Aorta (tissue), 5 donors: ENCODE measurements around the gene IGSF22. TPM values are rescaled to one million over a fixed set of nuclear protein-coding genes. Genes with fewer than 3 reads are reported as not detected.

Source experiments
- ATAC-seq: fragments of 200-7000 bp; cut with Tn5 transposase; one replicate; pipeline ENCODE4 v1.9.1; 2022; ENCODE audit warnings: moderate library complexity; ENCODE audit not compliant: low FRiP score
- DNase-seq, 2 donors: peaks; one replicate each; pipeline ENCODE4 v3.0.0-alpha.2; 2020
- H3K27ac ChIP-seq, 2 donors: one replicate each; pipeline ENCODE4 v1.5.1; 2013; ENCODE audit warnings: low read length in 2 of 2, mild to moderate bottlenecking in 2 of 2, moderate library complexity in 2 of 2, control low read depth in 1 of 2, inconsistent platforms in 1 of 2, low read depth in 1 of 2
- H3K27me3 ChIP-seq, 2 donors: one replicate each; pipeline ENCODE4 v1.6.1; 2013; ENCODE audit warnings: control low read depth in 1 of 2, low read length in 1 of 2, mild to moderate bottlenecking in 1 of 2, moderate library complexity in 1 of 2; ENCODE audit not compliant: insufficient read depth in 2 of 2, control insufficient read depth in 1 of 2
- H3K36me3 ChIP-seq, 2 donors: one replicate each; pipeline ENCODE4 v1.6.1; 2013; ENCODE audit warnings: control low read depth in 1 of 2, low read length in 1 of 2, mild to moderate bottlenecking in 1 of 2; ENCODE audit not compliant: insufficient read depth in 2 of 2, control insufficient read depth in 1 of 2
- H3K4me1 ChIP-seq, 2 donors: one replicate each; pipeline ENCODE4 v1.6.1; 2013; ENCODE audit warnings: low read length in 2 of 2, control low read depth in 1 of 2, mild to moderate bottlenecking in 1 of 2, moderate library complexity in 1 of 2; ENCODE audit not compliant: insufficient read depth in 2 of 2, control insufficient read depth in 1 of 2
- H3K4me3 ChIP-seq, 2 donors: one replicate each; pipeline ENCODE4 v1.5.1; 2013; ENCODE audit warnings: low read length in 2 of 2, control low read depth in 1 of 2, mild to moderate bottlenecking in 1 of 2
- H3K9me3 ChIP-seq: one replicate; pipeline ENCODE4 v1.6.1; 2013; ENCODE audit warnings: mild to moderate bottlenecking, low read length; ENCODE audit not compliant: control insufficient read depth
- WGBS, 2 donors: extraction: QIAGEN DNeasy Blood & Tissue Kit; methylation state at CpG; one replicate each; pipeline ENCODE4 v1.1.7; 2013; 5-methylcytosine and 5-hydroxymethylcytosine counted together
- intact Hi-C, 2 donors: fragments of 100-400 bp; cut with DNase I; formaldehyde crosslinking; loops; one replicate each; pipeline versions ENCODE4 v1.14.2 to v1.15.0; 2022
- polyA plus RNA-seq, 2 donors: library from polyadenylated mRNA; stranded (reverse); fragments of 200-250 nt; gene quantifications; one replicate each; pipeline ENCODE4 v1.2.3, GENCODE V29; 2013
- total RNA-seq, 2 donors: library from RNA; stranded (reverse); fragmentation: NEBNext Ultra II Directional; extraction: Animal tissue kit (Norgen Biotek cat#: 25700); gene quantifications; one replicate each; pipeline ENCODE4 v1.2.1, GENCODE V29; 2021
- donor health status: healthy with polysubstance abuse.
- donor health status: Bipolar disorder and iron deficiency.
- donor health status: DM: no; HTN: no; CAD: no.
- donor health status: DM: no; HTN: no; CAD: no.
- donor health status: DM: yes; HTN: yes; CAD: no.

IGSF22 gene
- total and polyA plus RNA-seq, 4 donors: 0.30 to 0.58 TPM; not detected in 2

DNA sequence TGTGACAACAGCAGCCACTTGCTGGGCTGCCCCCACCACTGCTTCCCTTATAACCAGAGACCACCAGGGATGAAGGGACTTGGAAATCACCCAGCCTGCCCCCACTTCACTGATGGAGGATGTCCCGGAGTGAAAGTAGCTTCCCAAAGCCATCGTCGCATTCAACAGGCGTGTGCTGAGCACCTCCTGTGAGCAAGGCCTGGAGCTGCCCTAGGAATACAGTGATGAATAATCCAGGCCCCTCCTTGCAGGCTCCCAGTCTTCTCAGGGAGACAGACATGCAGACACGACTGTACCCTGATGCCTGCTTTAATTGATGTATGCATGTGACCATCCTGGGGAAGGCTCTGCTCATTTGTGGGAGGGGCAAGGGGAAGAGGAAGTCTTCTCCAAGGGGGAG is 43.0 kb upstream of the IGSF22 start:
- ATAC-seq (no peak), DNase-seq (no peak)
- no peak overlapping the region for H3K4me3 ChIP-seq
- no peak overlapping the region for H3K27ac ChIP-seq
- no peaks in the 10 kb centered on the region for H3K4me1 ChIP-seq
- WGBS, 2 donors: 66 to 72% methylated on average over 5 of the region's 5 CpGs
- no peaks in the 10 kb centered on the region for H3K36me3 ChIP-seq
- no peaks in the 10 kb centered on the region for H3K9me3 ChIP-seq
- intact Hi-C loops: no loop called here
- no peaks in the 10 kb centered on the region for H3K27me3 ChIP-seq

GRCh38 chr11:18768472-18768901 is 42.5 kb upstream of the IGSF22 start:
- H3K4me1 ChIP-seq: no peaks in the 10 kb centered on the region
- ATAC-seq (peak; percentile 23), DNase-seq (no peak)
- no peak overlapping the region for H3K27ac ChIP-seq
- no peak overlapping the region for H3K4me3 ChIP-seq
- no peaks in the 10 kb centered on the region for H3K36me3 ChIP-seq
- H3K27me3 ChIP-seq: no peaks in the 10 kb centered on the region
- WGBS, 2 donors: 9 to 11% methylated on average over 4 of the region's 4 CpGs
- no peaks in the 10 kb centered on the region for H3K9me3 ChIP-seq
- intact Hi-C loops: no loop called here

DNA sequence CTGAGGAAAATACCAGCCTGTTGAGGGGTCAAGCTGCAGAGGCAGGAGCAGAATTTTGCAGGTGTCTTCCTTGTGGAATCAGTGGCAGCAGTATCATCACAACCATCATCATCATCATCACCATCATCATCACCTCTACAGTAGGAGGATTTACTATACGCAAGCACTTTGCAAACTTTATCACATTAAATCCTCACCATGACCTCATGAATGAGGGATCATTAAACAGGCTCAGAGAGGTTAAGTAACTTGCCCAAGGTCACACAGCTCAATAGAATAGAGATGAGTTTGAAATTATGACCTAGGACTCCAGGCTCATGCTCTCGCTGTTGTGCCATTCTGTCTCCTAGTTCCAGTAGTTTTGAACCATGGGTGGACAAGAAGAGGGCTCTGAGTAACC is 40.0 kb upstream of the IGSF22 start:
- no peak for ATAC-seq
- WGBS, 2 donors: 93% methylated on average over 2 of the region's 2 CpGs
- Histone ChIP-seq H3K4me1 (no peaks in the 10 kb centered on the region), H3K27me3 (no peaks in the 10 kb centered on the region), H3K36me3 (no peaks in the 10 kb centered on the region), H3K4me3 (no peak overlapping the region), H3K27ac (no peak overlapping the region), H3K9me3 (no peaks in the 10 kb centered on the region)
- no peak for DNase-seq
- intact Hi-C loops: no loop called here

- Histone ChIP-seq H3K27ac (no peak overlapping the region), H3K9me3 (no peaks in the 10 kb centered on the region), H3K4me1 (no peaks in the 10 kb centered on the region), H3K36me3 (no peaks in the 10 kb centered on the region), H3K27me3 (no peaks in the 10 kb centered on the region), H3K4me3 (no peak overlapping the region)
- 66 to 69% methylated on average over 6 of the region's 6 CpGs for WGBS, 2 donors
- DNase-seq (no peak), ATAC-seq (no peak)
- intact Hi-C loops: no loop called here
These were observed 39.6 kb upstream of the IGSF22 start for GRCh38 chr11:18765554-18765953.

DNA sequence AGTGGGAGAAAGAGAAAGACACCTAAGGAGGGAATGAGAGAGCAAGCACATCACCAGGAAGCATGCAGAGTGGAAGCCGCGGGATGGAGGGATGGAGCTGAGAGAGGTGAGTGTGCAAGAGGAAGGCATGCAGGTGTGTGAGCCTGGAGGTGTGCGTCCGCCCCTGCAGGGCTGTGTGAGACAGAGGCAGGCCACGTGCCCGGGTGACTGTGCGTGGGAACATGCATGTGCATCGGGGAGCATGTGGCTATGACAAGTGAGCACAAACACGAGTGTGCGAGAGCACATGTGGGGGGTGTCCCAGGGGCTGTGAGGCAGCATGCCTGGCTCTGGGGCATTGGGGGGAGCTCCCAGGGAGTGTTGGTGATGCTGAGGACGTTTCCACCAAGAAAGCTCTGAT is 35.8 kb upstream of the IGSF22 start:
- H3K9me3 ChIP-seq: no peaks in the 10 kb centered on the region
- H3K27me3 ChIP-seq: no peaks in the 10 kb centered on the region
- no peaks in the 10 kb centered on the region for H3K36me3 ChIP-seq
- ATAC-seq (no peak), DNase-seq (no peak)
- no peaks in the 10 kb centered on the region for H3K4me1 ChIP-seq
- no peak overlapping the region for H3K27ac ChIP-seq
- intact Hi-C loops: no loop called here
- H3K4me3 ChIP-seq: no peak overlapping the region
- 81 to 84% methylated on average over 11 of the region's 11 CpGs for WGBS, 2 donors

GRCh38 chr11:18761144-18761543 is 35.2 kb upstream of the IGSF22 start:
- intact Hi-C loops: no loop called here
- DNase-seq: no peak
- no peak for ATAC-seq
- Histone ChIP-seq H3K9me3 (no peaks in the 10 kb centered on the region), H3K4me3 (no peak overlapping the region), H3K27ac (no peak overlapping the region), H3K27me3 (no peaks in the 10 kb centered on the region), H3K4me1 (no peaks in the 10 kb centered on the region), H3K36me3 (no peaks in the 10 kb centered on the region)
- 73 to 83% methylated on average over 3 of the region's 3 CpGs for WGBS, 2 donors

GRCh38 chr11:18757811-18758210 is 31.8 kb upstream of the IGSF22 start:
- H3K4me3 ChIP-seq: no peak overlapping the region
- intact Hi-C loops: no loop called here
- DNase-seq: no peak
- ATAC-seq: no peak
- no peaks in the 10 kb centered on the region for H3K9me3 ChIP-seq
- no peaks in the 10 kb centered on the region for H3K36me3 ChIP-seq
- H3K27me3 ChIP-seq: no peaks in the 10 kb centered on the region
- H3K27ac ChIP-seq: no peak overlapping the region
- no peaks in the 10 kb centered on the region for H3K4me1 ChIP-seq
- WGBS, 2 donors: 23 to 31% methylated on average over 3 of the region's 3 CpGs

DNA sequence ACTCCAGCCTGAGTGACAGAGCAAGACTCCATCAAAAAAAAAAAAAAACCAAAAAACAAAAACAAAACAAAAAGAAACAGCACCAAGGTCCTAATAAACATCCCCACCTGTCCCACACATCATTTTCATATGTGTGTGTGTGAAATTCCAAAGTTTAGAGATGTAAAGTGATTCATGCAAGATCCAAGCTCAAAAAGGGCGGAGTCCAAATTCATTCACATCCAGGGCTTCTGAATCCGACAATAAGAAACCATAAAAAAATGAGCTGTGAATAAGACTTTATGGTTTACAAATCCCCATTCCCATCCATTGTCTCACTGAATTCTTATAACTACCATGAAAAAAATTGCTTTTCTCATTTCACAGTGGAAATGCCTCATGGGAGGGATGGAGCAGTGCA is 30.9 kb upstream of the IGSF22 start:
- H3K4me3 ChIP-seq: no peak overlapping the region
- no peak overlapping the region for H3K27ac ChIP-seq
- H3K9me3 ChIP-seq: no peaks in the 10 kb centered on the region
- H3K36me3 ChIP-seq: no peaks in the 10 kb centered on the region
- no peaks in the 10 kb centered on the region for H3K27me3 ChIP-seq
- intact Hi-C loops: no loop called here
- 86 to 92% methylated on average over 2 of the region's 2 CpGs for WGBS, 2 donors
- no peaks in the 10 kb centered on the region for H3K4me1 ChIP-seq
- DNase-seq: no peak
- ATAC-seq: no peak

GRCh38 chr11:18754308-18754707 is 28.3 kb upstream of the IGSF22 start:
- intact Hi-C loops: no loop called here
- Histone ChIP-seq H3K27ac (no peak overlapping the region), H3K9me3 (no peaks in the 10 kb centered on the region), H3K27me3 (no peaks in the 10 kb centered on the region), H3K36me3 (no peaks in the 10 kb centered on the region), H3K4me1 (no peaks in the 10 kb centered on the region), H3K4me3 (no peak overlapping the region)
- DNase-seq (no peak), ATAC-seq (no peak)
- 43 to 46% methylated on average over 5 of the region's 5 CpGs for WGBS, 2 donors
